ENCODE results near the gene RNF125.
"Not testable (repeated sequence)": the region's sequence is repeated elsewhere in the genome, so short reads cannot be mapped to it uniquely, and the experiment has no call there.

RNF125 gene

GRCh38 chr18:32083781-32084180 is 65.2 kb downstream of the RNF125 start:
- DNase-seq (ENCODE audit: low read depth in 2 of 2, low spot score in 1 of 2), result no peak

GRCh38 chr18:32086881-32087280 is 68.3 kb downstream of the RNF125 start:
- no peak for DNase-seq (ENCODE audit: low read depth in 2 of 2, low spot score in 1 of 2)

- DNase-seq (ENCODE audit: low read depth in 2 of 2, low spot score in 1 of 2), result not testable (repeated sequence)
Observed at GRCh38 chr18:32090831-32091230, 72.2 kb downstream of the RNF125 start.

GRCh38 chr18:32091325-32091723 is 72.7 kb downstream of the RNF125 start:
- DNase-seq (ENCODE audit: low read depth in 2 of 2, low spot score in 1 of 2), result no peak

DNA sequence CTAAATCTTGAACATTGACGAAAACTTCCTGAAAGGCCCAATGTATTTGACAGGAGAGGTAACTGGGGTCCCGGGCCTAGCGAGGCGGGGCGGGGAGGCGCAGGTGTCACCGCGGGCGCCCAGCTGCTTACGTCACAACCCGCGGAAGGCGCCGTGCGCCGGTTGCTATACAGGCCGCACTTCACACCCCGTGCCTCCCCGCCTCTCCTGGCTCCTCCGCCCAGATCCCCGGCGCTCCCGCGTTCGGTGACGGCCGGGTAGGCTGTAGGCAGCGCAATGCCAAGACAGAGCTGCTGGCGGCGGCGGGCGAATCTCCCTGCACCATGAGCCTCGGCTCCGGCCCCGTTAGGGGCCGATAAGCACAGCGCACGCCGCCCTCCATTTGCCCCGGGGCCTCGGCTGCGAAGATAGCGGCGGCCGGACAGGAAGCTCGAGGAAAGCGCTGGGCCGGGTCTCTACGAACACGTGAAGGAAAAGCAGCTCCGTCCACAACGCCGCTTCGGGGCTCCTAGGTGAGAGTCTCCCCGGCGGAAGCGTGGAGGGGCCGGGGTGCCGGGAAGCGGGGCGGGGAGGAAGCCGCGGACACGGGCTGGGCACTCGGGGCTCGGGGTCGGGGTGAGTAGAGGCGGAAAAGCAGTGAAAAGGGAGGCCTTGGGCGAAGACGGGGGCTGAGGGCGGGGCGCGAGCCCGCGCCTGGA is 73.2 kb downstream of the RNF125 start, which contains the start of gene RNF138:
TSS of gene RNF138 (plus strand) at position 151 of the 698 bp plus-strand sequence. CDS start 903 bp downstream, outside the sequence.
- DNase-seq (ENCODE audit: low read depth in 2 of 2, low spot score in 1 of 2), result peak; percentile 47 to 76

DNA sequence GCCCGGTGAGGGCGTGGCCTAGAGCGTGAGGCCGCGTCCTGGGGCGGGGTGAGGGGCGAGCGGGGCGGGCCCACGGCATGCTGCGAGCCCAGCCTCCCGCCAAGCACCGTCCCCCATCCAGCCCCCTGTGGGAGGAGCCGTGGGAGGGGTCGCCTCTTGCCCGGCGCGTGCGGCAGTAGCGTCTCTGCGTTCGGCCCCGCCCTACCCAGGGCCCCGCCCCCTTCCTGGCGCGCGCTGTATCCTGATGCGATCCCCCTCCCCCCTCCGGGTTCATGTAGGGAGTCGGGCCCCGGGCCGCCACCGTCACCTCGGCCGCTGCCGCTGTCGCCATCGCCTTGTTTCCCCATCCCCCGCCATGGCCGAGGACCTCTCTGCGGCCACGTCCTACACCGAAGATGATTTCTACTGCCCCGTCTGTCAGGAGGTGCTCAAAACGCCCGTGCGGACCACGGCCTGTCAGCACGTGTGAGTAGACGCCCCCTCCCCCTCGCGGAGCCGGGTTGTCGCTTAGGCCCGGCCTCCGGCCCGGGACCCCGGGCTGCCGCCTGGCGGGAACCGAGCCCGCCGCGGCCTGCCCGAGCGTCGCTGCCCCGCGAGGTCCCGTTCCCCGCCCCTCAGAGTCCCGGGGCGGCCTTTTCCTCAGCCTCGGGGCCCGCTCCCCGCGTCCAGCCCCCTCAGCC is 73.9 kb downstream of the RNF125 start:
- DNase-seq (ENCODE audit: low read depth in 2 of 2, low spot score in 1 of 2), result peak; percentile 99 to 100

GRCh38 chr18:32093102-32093511 is 74.5 kb downstream of the RNF125 start:
- DNase-seq (ENCODE audit: low read depth in 2 of 2, low spot score in 1 of 2), result peak in 1 of 2 donors; percentile 9

- no peak for DNase-seq (ENCODE audit: low read depth in 2 of 2, low spot score in 1 of 2)
Observed at GRCh38 chr18:32093523-32093922, 74.9 kb downstream of the RNF125 start.

DNA sequence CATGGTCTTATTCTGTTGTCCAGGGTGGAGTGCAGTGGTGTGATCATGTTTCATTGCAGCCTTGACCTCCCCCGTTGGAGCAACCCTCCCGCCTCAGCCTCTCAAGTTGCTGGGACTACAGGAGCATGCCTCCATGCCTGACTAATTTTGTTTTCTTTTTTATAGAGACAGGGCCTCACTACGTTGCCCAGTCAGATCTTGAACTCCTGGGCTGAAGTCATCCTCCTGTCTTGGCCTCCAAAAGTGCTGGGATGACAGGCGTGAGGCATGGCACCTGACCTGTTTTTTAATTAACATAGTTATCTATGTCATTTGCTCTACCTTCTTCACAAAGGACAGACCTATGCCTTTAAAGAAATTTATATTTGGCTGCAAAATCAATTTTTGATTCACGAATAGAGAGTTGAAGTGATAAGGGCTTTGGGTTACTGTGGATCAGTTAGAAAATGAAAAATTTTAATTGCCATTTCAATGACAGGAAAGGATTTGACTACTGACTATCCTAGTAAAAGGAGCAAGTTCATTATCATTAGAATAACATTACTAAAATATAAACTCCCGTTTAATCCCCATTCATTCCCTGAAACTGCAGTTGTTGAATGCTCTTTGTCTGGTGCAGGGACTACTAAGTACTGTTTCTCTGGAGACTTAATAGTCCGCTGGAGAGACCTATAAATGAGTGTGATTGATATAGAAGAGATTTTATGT is 76.7 kb downstream of the RNF125 start:
- DNase-seq (ENCODE audit: low read depth in 2 of 2, low spot score in 1 of 2), result no peak

GRCh38 chr18:32095900-32096229 is 77.2 kb downstream of the RNF125 start:
- no peak for DNase-seq (ENCODE audit: low read depth in 2 of 2, low spot score in 1 of 2)

DNA sequence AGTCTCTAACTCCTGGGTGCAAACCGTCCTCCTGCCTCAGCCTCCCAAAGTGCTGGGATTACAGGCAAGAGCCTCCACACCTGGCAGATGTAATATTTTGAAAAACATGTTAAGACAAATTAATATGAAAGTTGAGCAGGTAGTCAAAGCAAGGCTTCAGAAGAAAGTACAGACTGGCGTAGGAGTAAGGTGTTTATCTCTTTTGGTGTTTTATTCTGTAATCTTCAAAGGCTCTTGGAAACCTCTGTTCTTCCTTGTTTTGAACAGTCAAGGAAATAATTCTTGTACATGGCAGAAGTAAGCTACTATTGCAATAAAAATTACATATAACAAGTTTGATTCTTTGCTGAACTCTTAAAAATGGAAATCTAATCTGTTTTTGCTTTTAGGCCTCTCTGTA is 78.3 kb downstream of the RNF125 start:
- no peak for DNase-seq (ENCODE audit: low read depth in 2 of 2, low spot score in 1 of 2)

- DNase-seq (ENCODE audit: low read depth in 2 of 2, low spot score in 1 of 2), result no peak
Observed at GRCh38 chr18:32104516-32104915, 85.9 kb downstream of the RNF125 start.

DNA sequence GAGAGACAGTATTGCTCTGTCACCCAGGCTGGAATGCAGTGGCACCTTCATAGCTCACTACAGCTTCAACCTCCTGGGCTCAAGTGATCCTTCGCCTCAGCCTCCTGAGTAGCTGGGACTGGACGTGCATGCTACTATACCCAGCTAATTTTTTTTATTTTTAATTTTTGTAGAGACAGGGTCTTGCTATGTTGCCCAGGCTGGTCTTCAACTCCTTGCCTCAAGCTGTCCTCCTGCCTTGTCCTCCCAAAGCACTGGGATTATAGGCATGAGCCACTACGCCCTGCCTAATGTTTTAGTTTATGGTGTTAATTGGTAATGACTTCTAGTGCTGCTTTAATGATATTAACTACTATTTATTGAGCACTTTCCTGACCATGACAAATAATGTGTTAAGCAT is 91.4 kb downstream of the RNF125 start:
- DNase-seq (ENCODE audit: low read depth in 2 of 2, low spot score in 1 of 2), result no peak

DNA sequence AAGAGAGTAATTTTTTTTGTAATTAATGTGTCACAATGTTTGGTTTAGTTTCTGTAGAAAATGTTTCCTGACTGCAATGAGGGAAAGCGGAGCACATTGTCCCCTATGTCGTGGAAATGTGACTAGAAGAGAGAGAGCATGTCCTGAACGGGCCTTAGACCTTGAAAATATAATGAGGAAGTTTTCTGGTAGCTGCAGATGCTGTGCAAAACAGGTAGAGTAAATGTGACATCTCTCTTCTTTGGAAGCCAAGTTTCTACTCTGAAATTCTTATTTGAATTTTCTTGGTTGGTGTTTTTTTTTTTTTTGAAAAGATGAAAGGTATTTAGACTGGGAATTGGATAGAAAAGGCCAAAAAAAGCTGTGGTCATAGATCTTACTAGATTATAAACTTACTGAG is 93.1 kb downstream of the RNF125 start:
- DNase-seq (ENCODE audit: low read depth in 2 of 2, low spot score in 1 of 2), result no peak

DNA sequence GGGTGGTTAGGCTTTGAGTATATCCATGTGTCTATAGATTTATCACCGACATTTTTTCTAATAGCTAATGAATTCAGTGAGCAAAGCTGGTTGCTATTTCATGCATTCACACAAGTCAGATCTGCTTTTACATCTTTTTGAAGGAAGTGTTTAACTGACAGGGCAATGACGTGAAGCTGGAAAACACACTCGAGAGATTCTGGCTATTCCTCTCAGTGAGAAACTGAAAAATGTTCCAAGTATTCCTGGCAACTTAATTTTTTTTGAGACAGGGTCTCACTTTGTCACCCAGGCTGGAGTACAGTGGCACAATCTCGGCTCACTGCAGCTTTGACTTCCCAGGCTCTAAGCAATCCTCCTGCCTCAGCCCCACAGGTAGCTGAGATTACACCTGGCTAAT is 94.2 kb downstream of the RNF125 start:
- DNase-seq (ENCODE audit: low read depth in 2 of 2, low spot score in 1 of 2), result no peak

DNA sequence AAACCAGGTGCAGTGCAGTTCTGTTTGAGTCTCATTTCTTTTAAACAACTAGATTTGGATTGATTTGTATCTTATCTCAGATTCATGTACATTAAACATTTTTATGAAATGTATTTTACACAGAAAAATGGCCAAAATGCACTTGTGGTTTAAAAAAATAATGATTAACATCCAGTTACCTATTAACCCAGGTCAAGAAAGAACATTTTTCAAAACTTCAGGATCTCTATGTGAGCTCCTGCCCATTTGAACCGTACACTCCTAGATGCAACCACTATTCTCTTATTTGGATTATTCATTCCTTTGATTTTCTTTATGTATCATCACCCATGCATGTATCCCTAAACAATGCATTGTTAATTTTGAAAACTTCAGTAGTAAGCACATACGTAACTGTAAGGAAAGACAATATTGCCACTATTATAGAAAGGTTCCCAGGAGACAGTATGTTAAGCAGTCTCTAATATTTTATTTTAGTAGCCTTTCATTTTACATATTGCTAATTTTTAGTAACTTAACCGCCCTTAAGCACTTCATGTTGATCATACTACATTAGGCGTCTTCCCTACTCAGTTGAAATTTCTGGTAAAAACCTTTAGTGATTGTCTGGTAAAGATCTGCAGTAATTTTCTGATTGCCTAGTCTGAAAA is 95.8 kb downstream of the RNF125 start:
- DNase-seq (ENCODE audit: low read depth in 2 of 2, low spot score in 1 of 2), result no peak

GRCh38 chr18:32122039-32122438 is 103.4 kb downstream of the RNF125 start:
- no peak for DNase-seq (ENCODE audit: low read depth in 2 of 2, low spot score in 1 of 2)

Data from stimulated activated CD8-positive, alpha-beta memory T cell treated with anti-CD3 and anti-CD28 coated beads, Interleukin-4, amount 100 ng/mL, for 1 hour (primary cell).